Kidney (tissue), 14 donors: ENCODE results near the gene CLCN3. TPM values are rescaled to one million over a fixed set of nuclear protein-coding genes. Genes with fewer than 3 reads are reported as not detected.

Experiments
- DNase-seq, 5 donors: peaks; one replicate each; pipeline ENCODE4 v3.0.0-alpha.2; 2013 to 2020
- FAIRE-seq: peaks from 2 replicates; lab custom pipeline; 2012; peaks lifted over from hg19 to GRCh38; lab: Jason Lieb, UNC
- H3K27ac ChIP-seq, 2 donors: one replicate each; pipeline ENCODE4 v1.7.0; 2013; ENCODE audit warnings: low read depth in 2 of 2, low read length in 2 of 2, inconsistent platforms in 1 of 2
- H3K27me3 ChIP-seq: one replicate; pipeline ENCODE4 v1.7.1; 2013; ENCODE audit warnings: low read length, inconsistent platforms; ENCODE audit not compliant: control insufficient read depth, insufficient read depth
- H3K36me3 ChIP-seq, 3 donors: one replicate each; pipeline versions ENCODE4 v1.7.0 to v1.7.1; 2013; ENCODE audit warnings: low read length in 3 of 3, control low read depth in 1 of 3, inconsistent platforms in 1 of 3; ENCODE audit not compliant: insufficient read depth in 3 of 3, control insufficient read depth in 2 of 3
- H3K4me1 ChIP-seq, 3 donors: one replicate each; pipeline versions ENCODE4 v1.7.0 to v1.7.1; 2013; ENCODE audit warnings: low read length in 3 of 3, inconsistent platforms in 1 of 3, low read depth in 1 of 3; ENCODE audit not compliant: control insufficient read depth in 2 of 3, insufficient read depth in 2 of 3
- H3K4me3 ChIP-seq, 3 donors: one replicate each; pipeline versions ENCODE4 v1.7.0 to v1.8.1; 2013; ENCODE audit warnings: low read length in 3 of 3, control low read depth in 1 of 3, inconsistent platforms in 1 of 3
- H3K9ac ChIP-seq, 3 donors: one replicate each; pipeline versions ENCODE4 v1.7.0 to v1.7.1; 2013; ENCODE audit warnings: low read length in 3 of 3, control low read depth in 1 of 3, inconsistent platforms in 1 of 3
- H3K9me3 ChIP-seq, 3 donors: one replicate each; pipeline versions ENCODE4 v1.7.0 to v1.7.1; 2013; ENCODE audit warnings: low read length in 3 of 3, control low read depth in 1 of 3, inconsistent platforms in 1 of 3; ENCODE audit not compliant: control insufficient read depth in 2 of 3, insufficient read depth in 1 of 3
- intact Hi-C: fragments of 100-400 bp; cut with DNase I; formaldehyde crosslinking; loops from one replicate; pipeline ENCODE4 v1.11.1; 2022
- polyA plus RNA-seq: library from polyadenylated mRNA; stranded (reverse); fragments of 350-450 nt; fragmentation: Illumina TruSeq; extraction: RNeasy Lipid Tissue Mini Kit (QIAGEN cat#74804); gene quantifications from one replicate; pipeline ENCODE4 v1.2.3, GENCODE V29; 2014; ENCODE audit warnings: low read depth, low replicate concordance; ENCODE audit not compliant: insufficient read depth
- total RNA-seq: library from RNA; stranded (reverse); fragmentation: NEBNext Ultra II Directional; extraction: Animal tissue kit (Norgen Biotek cat#: 25700); gene quantifications from one replicate; pipeline ENCODE4 v1.2.1, GENCODE V29; 2021
- TF ChIP-seq, protein P1 (sequence below): IDR thresholded peaks from 3 replicates; pipeline ENCODE4 v1.5.1; 2012; ENCODE audit warnings: mild to moderate bottlenecking, moderate library complexity, borderline replicate concordance; ENCODE audit not compliant: insufficient read depth; ENCODE audit errors: extremely low read depth
- donor health status: control.
- donor health status: control.
- donor health status: control.
- donor health status: control.
- donor health status: control.
- donor health status: DM: yes; HTN: yes; CAD: no.
- donor health status: Normal renal cell carcinoma (clear cell type).

Gene CLCN3
- total and polyA plus RNA-seq, 2 donors from 2014 or later = 16.6 to 70.2 TPM

DNA sequence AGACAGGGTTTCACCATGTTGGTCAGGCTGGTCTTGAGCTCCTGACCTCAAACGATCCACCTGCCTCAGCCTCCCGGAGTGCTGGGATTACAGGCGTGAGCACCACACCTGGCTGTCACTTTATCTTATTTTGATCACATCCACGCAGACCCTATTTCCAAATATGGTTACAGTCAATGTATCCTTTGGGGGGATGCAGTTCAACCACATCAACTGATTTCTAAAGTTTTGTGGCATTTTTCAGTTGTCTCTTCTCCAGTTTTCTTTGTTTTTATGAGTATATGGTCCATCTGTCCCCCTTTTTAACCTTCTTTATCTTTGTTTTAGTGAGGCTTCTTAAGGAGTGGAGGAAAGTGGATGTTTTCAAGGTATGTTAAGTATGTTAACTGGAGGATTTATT is 141.5 kb downstream of the CLCN3 start:
- Histone ChIP-seq H3K9me3 (no peaks in the 10 kb centered on the region), H3K9ac (no peak overlapping the region), H3K27me3 (no peaks in the 10 kb centered on the region), H3K4me3 (no peak overlapping the region), H3K36me3 (no peaks in the 10 kb centered on the region), H3K4me1 (peaks cover 0 to 2% (median under 1%) of the 10 kb centered on the region in 3 donors), H3K27ac (no peak overlapping the region)
- intact Hi-C loops = no loop called here
- TF ChIP-seq, protein P1, sequence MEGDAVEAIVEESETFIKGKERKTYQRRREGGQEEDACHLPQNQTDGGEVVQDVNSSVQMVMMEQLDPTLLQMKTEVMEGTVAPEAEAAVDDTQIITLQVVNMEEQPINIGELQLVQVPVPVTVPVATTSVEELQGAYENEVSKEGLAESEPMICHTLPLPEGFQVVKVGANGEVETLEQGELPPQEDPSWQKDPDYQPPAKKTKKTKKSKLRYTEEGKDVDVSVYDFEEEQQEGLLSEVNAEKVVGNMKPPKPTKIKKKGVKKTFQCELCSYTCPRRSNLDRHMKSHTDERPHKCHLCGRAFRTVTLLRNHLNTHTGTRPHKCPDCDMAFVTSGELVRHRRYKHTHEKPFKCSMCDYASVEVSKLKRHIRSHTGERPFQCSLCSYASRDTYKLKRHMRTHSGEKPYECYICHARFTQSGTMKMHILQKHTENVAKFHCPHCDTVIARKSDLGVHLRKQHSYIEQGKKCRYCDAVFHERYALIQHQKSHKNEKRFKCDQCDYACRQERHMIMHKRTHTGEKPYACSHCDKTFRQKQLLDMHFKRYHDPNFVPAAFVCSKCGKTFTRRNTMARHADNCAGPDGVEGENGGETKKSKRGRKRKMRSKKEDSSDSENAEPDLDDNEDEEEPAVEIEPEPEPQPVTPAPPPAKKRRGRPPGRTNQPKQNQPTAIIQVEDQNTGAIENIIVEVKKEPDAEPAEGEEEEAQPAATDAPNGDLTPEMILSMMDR = no peak
- FAIRE-seq (no peak), DNase-seq (no peak)

DNA sequence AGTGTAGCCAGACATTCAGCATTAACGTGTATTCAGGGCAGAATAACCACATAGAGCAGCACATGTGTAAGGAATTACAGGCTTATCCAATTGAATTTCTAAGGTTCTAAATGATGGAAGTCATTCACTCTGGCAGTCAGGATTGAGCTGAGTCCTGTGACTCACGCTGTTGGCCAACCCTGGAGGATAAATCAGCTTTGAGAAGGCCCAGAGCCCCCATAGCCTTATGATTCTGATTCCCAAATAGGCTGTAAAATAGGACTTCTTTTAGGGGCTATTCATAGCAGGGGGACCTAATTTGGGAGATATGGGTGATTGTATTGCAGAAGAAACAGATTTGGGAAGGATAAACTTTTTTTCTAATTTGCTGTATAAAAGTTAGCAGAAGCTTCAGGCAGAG is 145.5 kb downstream of the CLCN3 start:
- FAIRE-seq = no peak

DNA sequence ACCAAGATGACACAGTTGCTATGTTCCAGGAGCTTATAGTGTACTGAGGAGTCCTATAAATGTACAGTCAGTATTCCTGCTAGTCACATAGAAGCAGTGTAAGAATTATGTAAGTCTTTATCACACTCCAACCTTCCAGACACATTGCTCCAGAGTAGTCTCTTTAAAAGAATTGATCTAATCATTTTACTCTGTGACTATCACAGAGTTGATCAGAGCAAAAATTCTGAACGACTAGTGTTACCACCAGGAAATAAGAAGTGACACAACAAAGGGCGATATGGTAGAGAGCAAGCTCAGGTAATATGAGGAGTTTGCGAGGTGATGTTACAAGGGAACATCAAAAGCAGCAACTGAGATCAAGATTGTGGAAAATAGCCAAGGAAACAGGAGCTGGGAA is 146.4 kb downstream of the CLCN3 start:
- Histone ChIP-seq H3K4me3 (no peak overlapping the region), H3K9me3 (no peaks in the 10 kb centered on the region), H3K27me3 (no peaks in the 10 kb centered on the region), H3K9ac (no peak overlapping the region), H3K4me1 (no peaks in the 10 kb centered on the region), H3K36me3 (no peaks in the 10 kb centered on the region), H3K27ac (no peak overlapping the region)
- FAIRE-seq (no peak), DNase-seq (no peak)
- intact Hi-C loops = no loop called here
- TF ChIP-seq, protein P1 = no peak

More for the DNA sequence above, 145.5 kb downstream of the CLCN3 start:
- intact Hi-C loops = no loop called here
- H3K4me3 ChIP-seq = no peak overlapping the region
- no peak for DNase-seq
- H3K27me3 ChIP-seq = no peaks in the 10 kb centered on the region
- H3K36me3 ChIP-seq = no peaks in the 10 kb centered on the region
- no peaks in the 10 kb centered on the region for H3K4me1 ChIP-seq
- H3K9me3 ChIP-seq = no peaks in the 10 kb centered on the region
- H3K9ac ChIP-seq = no peak overlapping the region
- no peak overlapping the region for H3K27ac ChIP-seq
- TF ChIP-seq, protein P1 = no peak

DNA sequence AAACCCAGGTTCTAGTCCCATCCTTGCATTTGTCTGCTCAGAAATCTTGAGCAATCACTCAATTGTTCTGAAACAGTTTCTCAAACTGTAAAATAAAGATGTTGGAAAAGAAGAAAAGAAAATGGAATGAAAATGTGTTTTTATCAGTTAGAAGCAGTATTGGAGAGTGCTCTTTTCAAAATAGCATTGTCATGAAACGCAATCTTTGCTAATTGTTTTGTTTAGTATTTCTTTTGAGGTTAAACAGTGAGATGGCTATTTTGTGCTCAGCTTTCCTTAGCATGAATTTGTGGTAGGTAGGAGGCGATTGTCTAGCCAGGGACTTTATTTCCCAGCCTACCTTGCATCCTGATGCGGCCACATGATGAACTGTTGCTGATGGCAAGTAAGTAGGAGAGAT is 148.0 kb downstream of the CLCN3 start:
- FAIRE-seq (no peak), DNase-seq (no peak)
- Histone ChIP-seq H3K27ac (no peak overlapping the region), H3K27me3 (no peaks in the 10 kb centered on the region), H3K4me1 (no peaks in the 10 kb centered on the region), H3K4me3 (no peak overlapping the region), H3K9me3 (no peaks in the 10 kb centered on the region), H3K9ac (no peak overlapping the region), H3K36me3 (no peaks in the 10 kb centered on the region)
- TF ChIP-seq, protein P1 = no peak
- intact Hi-C loops = no loop called here
